Endothelial cell of umbilical vein (primary cell): ENCODE data around the gene GALNT10.

ENCODE experiments used
- POLR2AphosphoS5 ChIP-seq: IDR thresholded peaks from 2 replicates; pipeline ENCODE4 v1.6.1; 2012; ENCODE audit warnings: low read depth, mild to moderate bottlenecking, control low read depth, low read length, moderate library complexity; ENCODE audit not compliant: insufficient read depth
- TF ChIP-seq, protein P1 (sequence below): IDR thresholded peaks from 2 replicates; pipeline ENCODE4 v1.6.1; 2011; ENCODE audit not compliant: insufficient read depth, insufficient read length
- TF ChIP-seq, protein P2 (sequence below), 2 donors: IDR thresholded peaks; 1 replicate in 1 of 2; 2 replicates in 1 of 2; pipeline ENCODE4 v1.5.1; 2011; ENCODE audit warnings: low read length in 2 of 2, mild to moderate bottlenecking in 2 of 2, moderate library complexity in 2 of 2, control low read depth in 1 of 2, inconsistent platforms in 1 of 2, low read depth in 1 of 2; ENCODE audit not compliant: insufficient read depth in 1 of 2; ENCODE audit errors: extremely low read depth in 1 of 2

DNA sequence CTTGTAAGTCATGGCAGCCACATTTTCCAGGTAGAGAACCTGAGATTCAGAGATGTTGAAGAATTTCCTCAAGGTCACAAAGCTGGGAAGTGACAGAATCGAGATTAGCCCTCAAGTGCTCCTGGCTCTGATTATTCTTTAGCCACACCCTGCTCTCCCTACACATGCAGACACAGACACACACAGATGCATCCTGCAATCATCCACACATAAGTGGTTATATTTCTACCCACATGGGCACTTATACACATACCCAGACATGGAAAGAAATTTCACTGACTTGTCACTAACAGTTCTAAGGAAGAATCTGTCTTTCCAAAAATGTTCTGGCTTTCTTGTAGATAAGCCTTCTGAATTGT lies 32.2 kb upstream of the GALNT10 start:
- TF ChIP-seq POLR2AphosphoS5 = no peak
- TF ChIP-seq, protein P1, sequence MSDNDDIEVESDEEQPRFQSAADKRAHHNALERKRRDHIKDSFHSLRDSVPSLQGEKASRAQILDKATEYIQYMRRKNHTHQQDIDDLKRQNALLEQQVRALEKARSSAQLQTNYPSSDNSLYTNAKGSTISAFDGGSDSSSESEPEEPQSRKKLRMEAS = no peak
- TF ChIP-seq, protein P2, sequence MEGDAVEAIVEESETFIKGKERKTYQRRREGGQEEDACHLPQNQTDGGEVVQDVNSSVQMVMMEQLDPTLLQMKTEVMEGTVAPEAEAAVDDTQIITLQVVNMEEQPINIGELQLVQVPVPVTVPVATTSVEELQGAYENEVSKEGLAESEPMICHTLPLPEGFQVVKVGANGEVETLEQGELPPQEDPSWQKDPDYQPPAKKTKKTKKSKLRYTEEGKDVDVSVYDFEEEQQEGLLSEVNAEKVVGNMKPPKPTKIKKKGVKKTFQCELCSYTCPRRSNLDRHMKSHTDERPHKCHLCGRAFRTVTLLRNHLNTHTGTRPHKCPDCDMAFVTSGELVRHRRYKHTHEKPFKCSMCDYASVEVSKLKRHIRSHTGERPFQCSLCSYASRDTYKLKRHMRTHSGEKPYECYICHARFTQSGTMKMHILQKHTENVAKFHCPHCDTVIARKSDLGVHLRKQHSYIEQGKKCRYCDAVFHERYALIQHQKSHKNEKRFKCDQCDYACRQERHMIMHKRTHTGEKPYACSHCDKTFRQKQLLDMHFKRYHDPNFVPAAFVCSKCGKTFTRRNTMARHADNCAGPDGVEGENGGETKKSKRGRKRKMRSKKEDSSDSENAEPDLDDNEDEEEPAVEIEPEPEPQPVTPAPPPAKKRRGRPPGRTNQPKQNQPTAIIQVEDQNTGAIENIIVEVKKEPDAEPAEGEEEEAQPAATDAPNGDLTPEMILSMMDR (IDR thresholded peaks at IDR 0.05; ENCODE audit: extremely low read depth in 1 of 2, insufficient read depth in 1 of 2, low read depth in 1 of 2, low read length in 2 of 2) = no peak
